Measurements from ENCODE around the gene TMEM126B. TPM values are rescaled to one million over a fixed set of nuclear protein-coding genes. Genes with fewer than 3 reads are reported as not detected.

The TMEM126B gene
- total and polyA plus RNA-seq, 4 donors: 52.9 to 129 (median 65.1) TPM

DNA sequence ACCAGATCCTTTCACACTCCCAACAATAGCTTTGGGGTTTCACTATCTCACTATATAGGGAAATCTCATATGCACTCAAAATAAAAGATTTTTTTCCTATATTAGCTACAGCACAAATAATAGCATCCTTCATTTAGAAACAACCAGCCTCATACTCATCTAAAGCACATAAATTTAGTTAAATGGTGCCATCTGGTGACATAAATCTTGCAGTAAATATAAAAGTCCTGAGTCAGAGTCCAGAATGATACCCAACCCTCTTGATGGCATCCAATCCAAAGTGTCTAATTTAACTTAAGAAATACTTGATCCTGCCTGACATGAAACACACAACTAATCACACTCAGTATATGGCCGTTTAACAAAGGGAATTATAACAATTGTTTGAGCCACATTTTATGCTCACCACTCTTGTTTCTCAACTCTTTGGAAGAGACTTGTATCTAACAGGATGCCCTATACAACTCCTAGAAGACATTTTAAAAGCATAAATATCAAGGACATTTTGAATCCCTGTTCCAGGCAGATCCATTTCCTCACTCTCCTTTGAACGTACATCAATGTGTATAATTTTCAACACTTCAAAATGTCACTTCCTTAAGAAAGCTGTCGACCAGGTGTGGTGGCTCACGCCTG, 37.4 kb upstream of the TMEM126B start:
- 80 to 84% methylated on average over 4 of the region's 4 CpGs for WGBS, 2 donors
- no peak overlapping the region for H3K27ac ChIP-seq (ENCODE audit: low read depth in 1 of 2, low read length in 1 of 2)
- DNase-seq (peak in 2 of 3 donors; percentile 64 to 68), ATAC-seq (ENCODE audit: insufficient read depth, low FRiP score) (no peak)
- no peak overlapping the region for H3K4me3 ChIP-seq
- H3K9ac ChIP-seq (ENCODE audit: insufficient read depth in 1 of 2, low read length in 2 of 2): no peak overlapping the region
- TF ChIP-seq, protein P1, sequence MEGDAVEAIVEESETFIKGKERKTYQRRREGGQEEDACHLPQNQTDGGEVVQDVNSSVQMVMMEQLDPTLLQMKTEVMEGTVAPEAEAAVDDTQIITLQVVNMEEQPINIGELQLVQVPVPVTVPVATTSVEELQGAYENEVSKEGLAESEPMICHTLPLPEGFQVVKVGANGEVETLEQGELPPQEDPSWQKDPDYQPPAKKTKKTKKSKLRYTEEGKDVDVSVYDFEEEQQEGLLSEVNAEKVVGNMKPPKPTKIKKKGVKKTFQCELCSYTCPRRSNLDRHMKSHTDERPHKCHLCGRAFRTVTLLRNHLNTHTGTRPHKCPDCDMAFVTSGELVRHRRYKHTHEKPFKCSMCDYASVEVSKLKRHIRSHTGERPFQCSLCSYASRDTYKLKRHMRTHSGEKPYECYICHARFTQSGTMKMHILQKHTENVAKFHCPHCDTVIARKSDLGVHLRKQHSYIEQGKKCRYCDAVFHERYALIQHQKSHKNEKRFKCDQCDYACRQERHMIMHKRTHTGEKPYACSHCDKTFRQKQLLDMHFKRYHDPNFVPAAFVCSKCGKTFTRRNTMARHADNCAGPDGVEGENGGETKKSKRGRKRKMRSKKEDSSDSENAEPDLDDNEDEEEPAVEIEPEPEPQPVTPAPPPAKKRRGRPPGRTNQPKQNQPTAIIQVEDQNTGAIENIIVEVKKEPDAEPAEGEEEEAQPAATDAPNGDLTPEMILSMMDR (IDR thresholded peaks at IDR 0.05; ENCODE audit: control extremely low read depth, extremely low read depth): no peak
- no peaks in the 10 kb centered on the region for H3K36me3 ChIP-seq (ENCODE audit: control insufficient read depth in 4 of 4, insufficient read depth in 4 of 4, low read length in 4 of 4)
- H3K27me3 ChIP-seq (ENCODE audit: control insufficient read depth in 3 of 3, insufficient read depth in 3 of 3, low read length in 2 of 3): no peaks in the 10 kb centered on the region
- H3K4me1 ChIP-seq (ENCODE audit: control insufficient read depth in 5 of 5, insufficient read depth in 5 of 5, low read length in 5 of 5): no peaks in the 10 kb centered on the region
- no peaks in the 10 kb centered on the region for H3K9me3 ChIP-seq (ENCODE audit: control insufficient read depth in 4 of 4, insufficient read depth in 3 of 4, low read length in 3 of 4)

DNA sequence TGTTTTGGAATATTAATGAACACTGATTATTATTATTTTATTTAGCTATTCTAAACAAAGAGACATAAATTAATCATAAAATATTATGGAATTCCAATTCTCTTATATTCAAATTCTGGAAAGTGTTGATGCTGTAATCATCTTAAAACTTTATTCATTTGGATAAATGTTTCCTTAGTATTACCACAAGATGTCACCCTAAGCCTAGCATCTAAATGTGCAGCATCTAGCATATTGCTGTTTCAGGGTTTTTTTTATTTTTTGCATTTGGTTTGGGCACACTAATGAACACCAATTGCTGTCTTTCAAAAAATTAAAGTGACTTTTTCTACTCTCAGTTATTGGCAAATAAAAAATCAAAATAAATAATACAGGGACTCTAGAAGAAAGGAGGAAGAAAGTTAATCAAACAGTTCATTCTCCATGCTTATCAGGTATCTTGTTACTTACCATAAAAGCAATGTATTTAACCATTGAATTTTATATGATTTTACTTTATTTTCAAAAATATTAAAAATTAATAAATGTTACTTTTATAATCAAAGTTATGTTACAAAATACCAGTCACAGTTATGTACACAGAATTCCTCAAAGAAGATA, 33.0 kb upstream of the TMEM126B start:
- H3K36me3 ChIP-seq (ENCODE audit: control insufficient read depth in 4 of 4, insufficient read depth in 4 of 4, low read length in 4 of 4): no peaks in the 10 kb centered on the region
- H3K27ac ChIP-seq (ENCODE audit: low read depth in 1 of 2, low read length in 1 of 2): no peak overlapping the region
- no peaks in the 10 kb centered on the region for H3K27me3 ChIP-seq (ENCODE audit: control insufficient read depth in 3 of 3, insufficient read depth in 3 of 3, low read length in 2 of 3)
- no peak overlapping the region for H3K4me3 ChIP-seq
- ATAC-seq (ENCODE audit: insufficient read depth, low FRiP score) (no peak), DNase-seq (peak in 2 of 3 donors; percentile 73 to 78)
- no peak overlapping the region for H3K9ac ChIP-seq (ENCODE audit: insufficient read depth in 1 of 2, low read length in 2 of 2)
- no peaks in the 10 kb centered on the region for H3K4me1 ChIP-seq (ENCODE audit: control insufficient read depth in 5 of 5, insufficient read depth in 5 of 5, low read length in 5 of 5)
- TF ChIP-seq, protein P1 (IDR thresholded peaks at IDR 0.05; ENCODE audit: control extremely low read depth, extremely low read depth): peak; percentile 51
- no peaks in the 10 kb centered on the region for H3K9me3 ChIP-seq (ENCODE audit: control insufficient read depth in 4 of 4, insufficient read depth in 3 of 4, low read length in 3 of 4)

DNA sequence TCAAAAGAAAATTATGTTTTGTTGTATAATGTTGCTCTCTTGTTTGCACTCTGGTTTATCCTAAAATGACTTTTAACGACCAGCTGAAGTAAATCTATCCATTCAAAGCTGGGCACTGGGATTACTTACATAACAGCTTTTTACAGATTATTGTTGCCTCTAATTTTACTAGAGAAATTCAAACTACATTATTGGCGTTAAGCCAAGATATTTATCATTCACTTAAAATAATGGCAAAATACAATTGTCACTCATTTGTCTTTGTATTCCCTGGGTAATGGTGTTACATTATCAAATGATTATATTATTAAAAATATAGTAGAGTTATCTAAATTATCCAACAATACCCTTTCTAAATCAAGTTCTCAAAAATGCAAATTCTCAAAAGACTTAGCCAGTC, 31.5 kb upstream of the TMEM126B start:
- Histone ChIP-seq H3K27ac (ENCODE audit: low read depth in 1 of 2, low read length in 1 of 2) (no peak overlapping the region), H3K36me3 (ENCODE audit: control insufficient read depth in 4 of 4, insufficient read depth in 4 of 4, low read length in 4 of 4) (no peaks in the 10 kb centered on the region), H3K9me3 (ENCODE audit: control insufficient read depth in 4 of 4, insufficient read depth in 3 of 4, low read length in 3 of 4) (no peaks in the 10 kb centered on the region), H3K27me3 (ENCODE audit: control insufficient read depth in 3 of 3, insufficient read depth in 3 of 3, low read length in 2 of 3) (no peaks in the 10 kb centered on the region), H3K4me3 (no peak overlapping the region), H3K4me1 (ENCODE audit: control insufficient read depth in 5 of 5, insufficient read depth in 5 of 5, low read length in 5 of 5) (no peaks in the 10 kb centered on the region), H3K9ac (ENCODE audit: insufficient read depth in 1 of 2, low read length in 2 of 2) (no peak overlapping the region)
- 89 to 94% methylated on average over 2 of the region's 2 CpGs for WGBS, 2 donors
- DNase-seq (no peak), ATAC-seq (ENCODE audit: insufficient read depth, low FRiP score) (no peak)
- TF ChIP-seq, protein P1 (IDR thresholded peaks at IDR 0.05; ENCODE audit: control extremely low read depth, extremely low read depth): no peak
